DND-41 (cell line): Measurements from ENCODE around the gene LHX5.

Experiments used
- ATAC-seq: fragments of 200-7000 bp; cut with Tn5 transposase; 3 replicates; pipeline ENCODE4 v1.9.1; 2021; ENCODE audit warnings: low read depth; ENCODE audit not compliant: insufficient read depth
- DNase-seq: peaks from one replicate; pipeline ENCODE4 v3.0.0-alpha.2; 2020
- H2AFZ ChIP-seq: 2 replicates; pipeline ENCODE4 v1.6.0; 2012; ENCODE audit warnings: low read depth, low read length
- H3K27ac ChIP-seq: 2 replicates; pipeline ENCODE4 v1.5.1; 2012; ENCODE audit warnings: low read length, inconsistent platforms
- H3K27me3 ChIP-seq: fragments of 200-600 bp; sonication (generic); 2 replicates; pipeline ENCODE4 v1.6.0; 2012; ENCODE audit warnings: low read length, mild to moderate bottlenecking, inconsistent platforms; ENCODE audit not compliant: insufficient read depth, poor library complexity
- H3K36me3 ChIP-seq: 2 replicates; pipeline ENCODE4 v1.5.1; 2012; ENCODE audit warnings: low read length, inconsistent platforms; ENCODE audit not compliant: insufficient read depth
- H3K4me1 ChIP-seq: 2 replicates; pipeline ENCODE4 v1.5.1; 2012; ENCODE audit warnings: mild to moderate bottlenecking, low read length; ENCODE audit not compliant: insufficient read depth
- H3K4me2 ChIP-seq: 2 replicates; pipeline ENCODE4 v1.6.0; 2012; ENCODE audit warnings: mild to moderate bottlenecking, moderate library complexity, low read length, inconsistent platforms; ENCODE audit not compliant: insufficient read depth
- H3K4me3 ChIP-seq, 2 experiments: fragments of 200-600 bp in 1 of 2; shearing (Covaris generic) in 1 of 2; 2 replicates each; pipeline ENCODE4 v1.5.1; 2012 to 2016; ENCODE audit warnings: inconsistent platforms in 2 of 2, low read length in 2 of 2, mild to moderate bottlenecking in 2 of 2, low read depth in 1 of 2, moderate library complexity in 1 of 2
- H3K79me2 ChIP-seq: 2 replicates; pipeline ENCODE4 v1.6.0; 2012; ENCODE audit warnings: low read length, inconsistent platforms; ENCODE audit not compliant: insufficient read depth
- H3K9ac ChIP-seq: 2 replicates; pipeline ENCODE4 v1.6.0; 2012; ENCODE audit warnings: low read depth, mild to moderate bottlenecking, inconsistent platforms, low read length, moderate library complexity
- H3K9me3 ChIP-seq: 2 replicates; pipeline ENCODE4 v1.5.1; 2012; ENCODE audit warnings: low read length, moderate library complexity, mild to moderate bottlenecking, inconsistent platforms; ENCODE audit not compliant: insufficient read depth, severe bottlenecking
- H4K20me1 ChIP-seq: 2 replicates; pipeline ENCODE4 v1.6.0; 2012; ENCODE audit warnings: low read length; ENCODE audit not compliant: insufficient read depth
- EZH2 ChIP-seq: IDR thresholded peaks from 3 replicates; pipeline ENCODE4 v1.6.1; 2012; ENCODE audit warnings: borderline replicate concordance, low read depth, mild to moderate bottlenecking, moderate library complexity, low read length, inconsistent platforms; ENCODE audit not compliant: severe bottlenecking
- TF ChIP-seq, protein P1 (sequence below): IDR thresholded peaks from 2 replicates; pipeline ENCODE4 v1.5.1; 2012; ENCODE audit warnings: borderline replicate concordance, low read length, moderate library complexity, mild to moderate bottlenecking; ENCODE audit not compliant: poor library complexity, severe bottlenecking; ENCODE audit errors: extremely low read depth

LHX5 gene

GRCh38 chr12:113504917-113505316 is 33.2 kb upstream of the LHX5 start:
- DNase-seq (no peak), ATAC-seq (no peak)
- H3K27me3 ChIP-seq: peaks cover 4% of the 10 kb centered on the region
- H3K4me1 ChIP-seq: no peaks in the 10 kb centered on the region
- H3K4me3 ChIP-seq: no peak overlapping the region
- no peak overlapping the region for H3K27ac ChIP-seq
- no peak overlapping the region for H2AFZ ChIP-seq
- TF ChIP-seq, protein P1, sequence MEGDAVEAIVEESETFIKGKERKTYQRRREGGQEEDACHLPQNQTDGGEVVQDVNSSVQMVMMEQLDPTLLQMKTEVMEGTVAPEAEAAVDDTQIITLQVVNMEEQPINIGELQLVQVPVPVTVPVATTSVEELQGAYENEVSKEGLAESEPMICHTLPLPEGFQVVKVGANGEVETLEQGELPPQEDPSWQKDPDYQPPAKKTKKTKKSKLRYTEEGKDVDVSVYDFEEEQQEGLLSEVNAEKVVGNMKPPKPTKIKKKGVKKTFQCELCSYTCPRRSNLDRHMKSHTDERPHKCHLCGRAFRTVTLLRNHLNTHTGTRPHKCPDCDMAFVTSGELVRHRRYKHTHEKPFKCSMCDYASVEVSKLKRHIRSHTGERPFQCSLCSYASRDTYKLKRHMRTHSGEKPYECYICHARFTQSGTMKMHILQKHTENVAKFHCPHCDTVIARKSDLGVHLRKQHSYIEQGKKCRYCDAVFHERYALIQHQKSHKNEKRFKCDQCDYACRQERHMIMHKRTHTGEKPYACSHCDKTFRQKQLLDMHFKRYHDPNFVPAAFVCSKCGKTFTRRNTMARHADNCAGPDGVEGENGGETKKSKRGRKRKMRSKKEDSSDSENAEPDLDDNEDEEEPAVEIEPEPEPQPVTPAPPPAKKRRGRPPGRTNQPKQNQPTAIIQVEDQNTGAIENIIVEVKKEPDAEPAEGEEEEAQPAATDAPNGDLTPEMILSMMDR: no peak
- TF ChIP-seq EZH2: no peak
- H4K20me1 ChIP-seq: no peaks in the 10 kb centered on the region
- H3K36me3 ChIP-seq: no peaks in the 10 kb centered on the region
- H3K9ac ChIP-seq: no peak overlapping the region
- no peaks in the 10 kb centered on the region for H3K9me3 ChIP-seq
- H3K4me2 ChIP-seq: no peak overlapping the region
- H3K79me2 ChIP-seq: no peaks in the 10 kb centered on the region

DNA sequence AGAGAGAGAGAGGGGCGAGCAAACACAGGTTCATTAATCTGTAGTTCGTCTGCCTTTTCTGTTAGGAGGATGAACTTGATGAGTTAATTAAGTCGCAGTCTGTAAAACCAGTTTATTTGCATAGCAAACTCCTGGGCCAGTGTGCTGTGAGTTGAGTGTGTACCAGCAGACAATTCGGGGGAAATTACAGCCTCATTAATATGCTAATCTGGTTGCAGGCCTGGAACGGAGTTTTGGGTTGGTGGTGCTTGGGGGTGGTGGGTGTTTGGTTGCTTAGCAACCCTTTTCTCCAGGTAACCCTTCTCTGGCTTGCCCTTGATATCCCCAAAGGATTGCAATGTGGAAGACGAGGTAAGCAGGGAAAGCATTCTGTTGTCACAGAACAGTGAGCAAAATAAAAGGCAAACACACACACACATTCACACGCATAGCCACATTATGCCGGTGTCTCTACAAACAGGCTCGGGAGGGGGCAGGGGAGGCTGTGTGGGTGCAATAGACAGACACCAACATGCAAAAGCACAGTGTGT is 29.2 kb upstream of the LHX5 start:
- Histone ChIP-seq H3K9me3 (no peaks in the 10 kb centered on the region), H3K4me1 (no peaks in the 10 kb centered on the region), H3K9ac (no peak overlapping the region), H3K4me2 (no peak overlapping the region), H4K20me1 (no peaks in the 10 kb centered on the region), H3K27me3 (peaks cover 4% of the 10 kb centered on the region), H3K36me3 (no peaks in the 10 kb centered on the region), H3K4me3 (no peak overlapping the region), H2AFZ (no peak overlapping the region), H3K27ac (no peak overlapping the region), H3K79me2 (no peaks in the 10 kb centered on the region)
- DNase-seq (no peak), ATAC-seq (no peak)
- no peak for TF ChIP-seq EZH2
- TF ChIP-seq, protein P1: no peak

- no peaks in the 10 kb centered on the region for H3K36me3 ChIP-seq
- no peak overlapping the region for H3K4me2 ChIP-seq
- peaks cover 4% of the 10 kb centered on the region for H3K27me3 ChIP-seq
- no peak overlapping the region for H3K9ac ChIP-seq
- no peak overlapping the region for H3K27ac ChIP-seq
- DNase-seq (no peak), ATAC-seq (no peak)
- H3K4me1 ChIP-seq: no peaks in the 10 kb centered on the region
- no peak overlapping the region for H2AFZ ChIP-seq
- no peak for TF ChIP-seq EZH2
- TF ChIP-seq, protein P1: no peak
- no peaks in the 10 kb centered on the region for H3K79me2 ChIP-seq
- H4K20me1 ChIP-seq: no peaks in the 10 kb centered on the region
- no peaks in the 10 kb centered on the region for H3K9me3 ChIP-seq
- no peak overlapping the region for H3K4me3 ChIP-seq
Observed at GRCh38 chr12:113500306-113500675, 28.6 kb upstream of the LHX5 start.

DNA sequence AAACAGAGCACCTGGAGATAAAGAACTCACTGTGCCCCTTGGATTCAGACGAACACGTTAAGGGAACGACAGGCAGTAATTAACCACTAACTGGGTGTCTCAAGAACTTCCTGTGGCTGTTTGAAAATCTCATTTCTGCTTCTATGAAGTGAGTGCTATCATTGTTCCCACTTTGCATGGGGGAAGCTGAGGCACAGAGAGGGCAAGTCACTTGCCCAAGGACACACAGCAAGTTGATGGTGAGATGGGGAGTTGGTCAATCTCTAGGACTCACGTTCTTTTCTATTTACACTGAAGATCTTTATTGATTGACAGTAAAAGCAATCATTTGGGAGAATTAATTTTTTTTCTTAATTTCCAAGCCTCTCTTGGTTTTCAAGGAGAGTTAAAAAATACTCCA is 26.8 kb upstream of the LHX5 start:
- Histone ChIP-seq H3K4me1 (no peaks in the 10 kb centered on the region), H3K27ac (no peak overlapping the region), H3K4me3 (no peak overlapping the region), H3K36me3 (no peaks in the 10 kb centered on the region), H3K9me3 (no peaks in the 10 kb centered on the region), H3K9ac (no peak overlapping the region), H3K4me2 (no peak overlapping the region), H3K27me3 (peaks cover 4% of the 10 kb centered on the region), H3K79me2 (no peaks in the 10 kb centered on the region), H2AFZ (no peak overlapping the region), H4K20me1 (no peaks in the 10 kb centered on the region)
- TF ChIP-seq EZH2: no peak
- TF ChIP-seq, protein P1: no peak
- ATAC-seq: no peak
- DNase-seq: no peak
